T-helper 17 cell (primary cell): Measurements from ENCODE around the gene MAML3. TPM values are rescaled to one million over a fixed set of nuclear protein-coding genes. Genes with fewer than 3 reads are reported as not detected.

ENCODE experiments used
- ATAC-seq: fragments of 150-1000 bp; cut with Tn5 transposase; 2 replicates; pipeline ENCODE4 v1.10.0; 2021; ENCODE audit warnings: mild to moderate bottlenecking, moderate library complexity
- DNase-seq, 3 donors: peaks; one replicate each; pipeline versions ENCODE4 v3.0.0 to v3.0.0-alpha.2; 2020 to 2021
- H3K9me3 ChIP-seq: one replicate; pipeline ENCODE4 v1.7.0; 2013; ENCODE audit warnings: low read length, mild to moderate bottlenecking; ENCODE audit not compliant: control insufficient read depth, poor library complexity, severe bottlenecking
- H3K27ac Mint-ChIP-seq: one replicate; pipeline ENCODE4 v1.8.0; 2022; ENCODE audit warnings: mild to moderate bottlenecking, moderate library complexity, mixed read lengths
- H3K27me3 Mint-ChIP-seq: one replicate; pipeline ENCODE4 v1.8.0; 2022; ENCODE audit warnings: mixed read lengths
- H3K36me3 Mint-ChIP-seq: one replicate; pipeline ENCODE4 v1.8.0; 2022; ENCODE audit warnings: low read depth, mixed read lengths
- H3K4me1 Mint-ChIP-seq: one replicate; pipeline ENCODE4 v1.8.0; 2022; ENCODE audit warnings: mild to moderate bottlenecking, mixed read lengths
- H3K4me3 Mint-ChIP-seq: one replicate; pipeline ENCODE4 v1.8.0; 2022; ENCODE audit warnings: mild to moderate bottlenecking, moderate library complexity, mixed read lengths
- total RNA-seq, 4 donors: library from RNA in 2 of 4; stranded (reverse) in 2 of 4; gene quantifications; one replicate each; pipeline ENCODE4 v1.2.3 and lab custom pipeline; 2022 to 2026

Gene MAML3
- total RNA-seq, 2 donors from 2014 or later: 1.1 to 4.2 TPM

GRCh38 chr4:139968831-139969230 lies 185.2 kb downstream of the MAML3 start:
- peaks cover 3% of the 10 kb centered on the region for H3K9me3 ChIP-seq
- no peak for DNase-seq
- Mint-ChIP-seq H3K27ac (no peak overlapping the region), H3K4me3 (no peak overlapping the region), H3K4me1 (peaks cover 3% of the 10 kb centered on the region), H3K36me3 (no peaks in the 10 kb centered on the region), H3K27me3 (peaks cover 17% of the 10 kb centered on the region)
- ATAC-seq: no peak

GRCh38 chr4:139966383-139966782 lies 187.6 kb downstream of the MAML3 start:
- no peaks in the 10 kb centered on the region for H3K36me3 Mint-ChIP-seq
- no peak overlapping the region for H3K27ac Mint-ChIP-seq
- H3K4me1 Mint-ChIP-seq: peaks cover 3% of the 10 kb centered on the region
- peaks cover 17% of the 10 kb centered on the region for H3K27me3 Mint-ChIP-seq
- H3K4me3 Mint-ChIP-seq: no peak overlapping the region
- peaks cover 3% of the 10 kb centered on the region for H3K9me3 ChIP-seq
- ATAC-seq: no peak
- no peak for DNase-seq

- peaks cover 17% of the 10 kb centered on the region for H3K27me3 Mint-ChIP-seq
- peaks cover 3% of the 10 kb centered on the region for H3K9me3 ChIP-seq
- DNase-seq (no peak), ATAC-seq (no peak)
- no peak overlapping the region for H3K27ac Mint-ChIP-seq
- H3K36me3 Mint-ChIP-seq: no peaks in the 10 kb centered on the region
- peaks cover 3% of the 10 kb centered on the region for H3K4me1 Mint-ChIP-seq
- H3K4me3 Mint-ChIP-seq: no peak overlapping the region
Measured at GRCh38 chr4:139965789-139966188, 188.2 kb downstream of the MAML3 start.

GRCh38 chr4:139963708-139964107 lies 190.3 kb downstream of the MAML3 start:
- H3K4me3 Mint-ChIP-seq: no peak overlapping the region
- peaks cover 3% of the 10 kb centered on the region for H3K4me1 Mint-ChIP-seq
- no peaks in the 10 kb centered on the region for H3K36me3 Mint-ChIP-seq
- DNase-seq: no peak
- peaks cover 3% of the 10 kb centered on the region for H3K9me3 ChIP-seq
- no peak overlapping the region for H3K27ac Mint-ChIP-seq
- H3K27me3 Mint-ChIP-seq: peaks cover 25% of the 10 kb centered on the region
- ATAC-seq: no peak

- Mint-ChIP-seq H3K4me1 (peaks cover 3% of the 10 kb centered on the region), H3K36me3 (no peaks in the 10 kb centered on the region), H3K27me3 (peaks cover 25% of the 10 kb centered on the region), H3K27ac (no peak overlapping the region), H3K4me3 (no peak overlapping the region)
- H3K9me3 ChIP-seq: peaks cover 3% of the 10 kb centered on the region
- ATAC-seq (no peak), DNase-seq (no peak)
Measured at GRCh38 chr4:139962130-139962684, 191.8 kb downstream of the MAML3 start.

GRCh38 chr4:139961344-139961946 lies 192.5 kb downstream of the MAML3 start:
- Mint-ChIP-seq H3K27ac (no peak overlapping the region), H3K27me3 (peaks cover 21% of the 10 kb centered on the region), H3K36me3 (no peaks in the 10 kb centered on the region), H3K4me1 (no peaks in the 10 kb centered on the region), H3K4me3 (no peak overlapping the region)
- no peak for ATAC-seq
- no peak for DNase-seq
- no peaks in the 10 kb centered on the region for H3K9me3 ChIP-seq

GRCh38 chr4:139959396-139959795 lies 194.6 kb downstream of the MAML3 start:
- DNase-seq (no peak), ATAC-seq (no peak)
- H3K27me3 Mint-ChIP-seq: peaks cover 8% of the 10 kb centered on the region
- H3K27ac Mint-ChIP-seq: no peak overlapping the region
- no peaks in the 10 kb centered on the region for H3K36me3 Mint-ChIP-seq
- H3K4me3 Mint-ChIP-seq: no peak overlapping the region
- H3K9me3 ChIP-seq: no peaks in the 10 kb centered on the region
- H3K4me1 Mint-ChIP-seq: no peaks in the 10 kb centered on the region

- Mint-ChIP-seq H3K36me3 (no peaks in the 10 kb centered on the region), H3K27me3 (peaks cover 8% of the 10 kb centered on the region), H3K4me3 (no peak overlapping the region), H3K4me1 (no peaks in the 10 kb centered on the region), H3K27ac (no peak overlapping the region)
- no peaks in the 10 kb centered on the region for H3K9me3 ChIP-seq
- ATAC-seq (no peak), DNase-seq (no peak)
Measured at GRCh38 chr4:139958739-139959098, 195.3 kb downstream of the MAML3 start.

- H3K4me1 Mint-ChIP-seq: no peaks in the 10 kb centered on the region
- no peak overlapping the region for H3K27ac Mint-ChIP-seq
- peaks cover 8% of the 10 kb centered on the region for H3K27me3 Mint-ChIP-seq
- H3K36me3 Mint-ChIP-seq: no peaks in the 10 kb centered on the region
- H3K9me3 ChIP-seq: no peaks in the 10 kb centered on the region
- ATAC-seq: no peak
- DNase-seq: no peak
- H3K4me3 Mint-ChIP-seq: no peak overlapping the region
Measured at GRCh38 chr4:139957986-139958738, 195.8 kb downstream of the MAML3 start.

- Mint-ChIP-seq H3K27me3 (peaks cover 8% of the 10 kb centered on the region), H3K4me1 (no peaks in the 10 kb centered on the region), H3K27ac (no peak overlapping the region), H3K4me3 (no peak overlapping the region), H3K36me3 (no peaks in the 10 kb centered on the region)
- DNase-seq: no peak
- no peaks in the 10 kb centered on the region for H3K9me3 ChIP-seq
- no peak for ATAC-seq
Measured at GRCh38 chr4:139957065-139957464, 196.9 kb downstream of the MAML3 start.

GRCh38 chr4:139956507-139957017 lies 197.4 kb downstream of the MAML3 start:
- Mint-ChIP-seq H3K4me1 (no peaks in the 10 kb centered on the region), H3K27ac (no peak overlapping the region), H3K27me3 (peaks cover 8% of the 10 kb centered on the region), H3K4me3 (no peak overlapping the region), H3K36me3 (no peaks in the 10 kb centered on the region)
- ATAC-seq (no peak), DNase-seq (no peak)
- no peaks in the 10 kb centered on the region for H3K9me3 ChIP-seq

- Mint-ChIP-seq H3K36me3 (no peaks in the 10 kb centered on the region), H3K27me3 (peaks cover 8% of the 10 kb centered on the region), H3K27ac (no peak overlapping the region), H3K4me1 (peaks cover 8% of the 10 kb centered on the region), H3K4me3 (no peak overlapping the region)
- no peak for DNase-seq
- no peaks in the 10 kb centered on the region for H3K9me3 ChIP-seq
- no peak for ATAC-seq
Measured at GRCh38 chr4:139955600-139955999, 198.4 kb downstream of the MAML3 start.

- Mint-ChIP-seq H3K27me3 (peaks cover 7% of the 10 kb centered on the region), H3K4me3 (no peak overlapping the region), H3K4me1 (peaks cover 12% of the 10 kb centered on the region), H3K27ac (no peak overlapping the region), H3K36me3 (no peaks in the 10 kb centered on the region)
- H3K9me3 ChIP-seq: no peaks in the 10 kb centered on the region
- DNase-seq: no peak
- no peak for ATAC-seq
Measured at GRCh38 chr4:139954512-139954911, 199.5 kb downstream of the MAML3 start.
